ENCODE data around the gene HSPB8.

HSPB8 gene

DNA sequence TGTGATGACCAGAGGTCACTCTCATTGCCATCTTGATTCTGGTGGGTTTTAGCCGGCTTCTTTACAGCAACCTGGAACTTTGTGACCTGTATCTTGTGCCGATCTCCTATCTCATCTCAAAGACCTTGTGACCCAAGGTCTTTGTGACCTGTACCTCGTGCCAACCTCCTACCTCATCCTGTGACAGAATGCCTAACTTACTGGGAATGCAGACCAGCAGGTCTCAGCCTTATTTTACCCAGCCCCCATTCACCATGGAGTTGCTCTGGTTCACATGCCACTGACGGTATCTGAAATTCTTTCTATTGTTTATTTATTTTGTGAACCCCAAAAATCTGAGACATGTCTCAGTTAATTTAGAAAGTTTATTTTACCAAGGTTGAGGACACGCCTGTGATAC is 7.4 kb upstream of the HSPB8 start:
- DNase-seq (ENCODE audit: low read depth): no peak

DNA sequence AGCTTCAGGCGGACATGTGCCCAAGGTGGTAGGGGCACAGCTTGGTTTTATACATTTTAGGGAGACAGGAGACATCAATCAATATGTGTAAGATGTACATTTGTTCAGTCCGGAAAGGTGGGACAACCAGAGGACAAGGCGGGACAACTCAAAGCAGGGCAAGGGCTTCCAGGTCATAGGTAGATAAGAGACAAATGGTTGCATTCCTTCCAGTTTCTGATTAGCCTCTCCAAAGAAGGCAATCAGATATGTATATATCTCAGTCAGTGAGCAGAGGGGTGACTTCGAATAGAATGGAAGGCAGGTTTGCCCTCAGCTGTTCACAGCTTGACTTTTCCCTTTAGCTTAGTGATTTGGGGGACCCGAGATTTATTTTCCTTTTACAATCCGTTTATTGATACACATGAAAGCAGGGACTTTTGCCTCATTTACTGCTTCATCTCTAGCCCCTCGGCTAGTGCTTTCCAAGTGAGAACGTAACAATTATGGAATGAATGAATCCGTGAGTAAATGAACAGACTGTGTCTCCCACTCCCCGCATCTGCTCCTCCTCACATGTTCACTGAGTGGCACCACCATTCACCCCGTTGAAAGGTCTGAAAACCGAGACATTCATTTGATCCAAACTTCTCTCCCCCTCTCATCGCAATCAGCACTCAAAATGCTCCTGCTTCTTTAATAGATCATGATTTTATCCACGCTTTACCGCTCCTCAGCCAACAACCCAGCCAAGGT is 6.9 kb upstream of the HSPB8 start:
- DNase-seq (ENCODE audit: low read depth): no peak

DNA sequence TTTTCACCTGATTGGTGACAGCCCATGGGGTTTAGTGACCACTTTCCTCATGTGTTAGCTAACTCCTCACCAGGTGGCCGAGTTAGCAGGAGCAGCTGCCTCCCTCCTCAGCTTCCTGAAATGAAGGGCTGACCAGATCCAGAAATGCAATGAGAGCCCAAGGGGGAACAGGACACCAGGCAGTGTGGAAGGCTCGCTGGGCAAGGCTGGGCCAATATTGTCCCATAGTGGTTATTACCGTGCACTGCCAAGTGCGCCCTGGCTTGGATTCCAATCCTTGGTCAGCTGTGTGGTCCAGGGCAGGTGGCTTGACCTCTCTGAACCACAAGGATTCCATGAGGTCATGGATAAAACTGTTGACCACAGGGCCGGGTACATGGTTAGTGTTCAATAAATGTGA is 3.6 kb upstream of the HSPB8 start:
- DNase-seq (ENCODE audit: low read depth): no peak

GRCh38 chr12:119176267-119177055 is 2.3 kb upstream of the HSPB8 start:
- DNase-seq (ENCODE audit: low read depth): peak; percentile 63

DNA sequence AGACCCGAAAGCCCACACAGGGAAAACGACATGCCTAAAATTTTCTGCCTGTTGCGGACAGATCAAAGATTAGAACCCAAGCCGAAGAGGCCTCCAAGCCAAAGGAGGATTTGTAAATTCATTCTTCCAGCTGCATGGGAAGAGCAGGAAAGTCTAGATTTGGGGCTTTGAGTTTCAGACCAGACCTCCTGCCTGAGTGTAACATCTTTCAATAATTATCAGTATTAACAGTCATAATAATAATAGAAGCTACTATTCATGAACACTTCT is 1.7 kb upstream of the HSPB8 start:
- no peak for DNase-seq (ENCODE audit: low read depth)

- DNase-seq (ENCODE audit: low read depth): no peak
Observed at GRCh38 chr12:119177724-119178380, 879 bp upstream of the HSPB8 start.

DNA sequence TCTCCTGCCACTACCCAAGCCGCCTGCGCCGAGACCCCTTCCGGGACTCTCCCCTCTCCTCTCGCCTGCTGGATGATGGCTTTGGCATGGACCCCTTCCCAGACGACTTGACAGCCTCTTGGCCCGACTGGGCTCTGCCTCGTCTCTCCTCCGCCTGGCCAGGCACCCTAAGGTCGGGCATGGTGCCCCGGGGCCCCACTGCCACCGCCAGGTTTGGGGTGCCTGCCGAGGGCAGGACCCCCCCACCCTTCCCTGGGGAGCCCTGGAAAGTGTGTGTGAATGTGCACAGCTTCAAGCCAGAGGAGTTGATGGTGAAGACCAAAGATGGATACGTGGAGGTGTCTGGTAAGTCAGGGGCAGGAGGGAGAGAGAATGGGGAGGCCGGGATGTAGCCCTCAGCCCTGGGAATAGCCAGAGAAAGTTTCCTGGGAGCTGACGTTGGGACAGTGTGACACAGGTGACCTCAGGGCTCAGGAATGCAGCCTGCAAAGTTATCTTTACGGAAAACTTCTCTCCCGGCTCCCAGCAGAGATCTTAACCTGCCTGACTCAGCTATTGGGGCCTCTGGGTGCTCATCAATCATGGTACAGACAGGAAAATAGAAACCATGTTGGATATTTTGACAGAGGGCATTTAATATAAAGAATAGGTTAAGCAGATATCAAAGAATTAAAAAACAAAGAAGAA is 747 bp downstream of the HSPB8 start:
- DNase-seq (ENCODE audit: low read depth): peak; percentile 55

DNA sequence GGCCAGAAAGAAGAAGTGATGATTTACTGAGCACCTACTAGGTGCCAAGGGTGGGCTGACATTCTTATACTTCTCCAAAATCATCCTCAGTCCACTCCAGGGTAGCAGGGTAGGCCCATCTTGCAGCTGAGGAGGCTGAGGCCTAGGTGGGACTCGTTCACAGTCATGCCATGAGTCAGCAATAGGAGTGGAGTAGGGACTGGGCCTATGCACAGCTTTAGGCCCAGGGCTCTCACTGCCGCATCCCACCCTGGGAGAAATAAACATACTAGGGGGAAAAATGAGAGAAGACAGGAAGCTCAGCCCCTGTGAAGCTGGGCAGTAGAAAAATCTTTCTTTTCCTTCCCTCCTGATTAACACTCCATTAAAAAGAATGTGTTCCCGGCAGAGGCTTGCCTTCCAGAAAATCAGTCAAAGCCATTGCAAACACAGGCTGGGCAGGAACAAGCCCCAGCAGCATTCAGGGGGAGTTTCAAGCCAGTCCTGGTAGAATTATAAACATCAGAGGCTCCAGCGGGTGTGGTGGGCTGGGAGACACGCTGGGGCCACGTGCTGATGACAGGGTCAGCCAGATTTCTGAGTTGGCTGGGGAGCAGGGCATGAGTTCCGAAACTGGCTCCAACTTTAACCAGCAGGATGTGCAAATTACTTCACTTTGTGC is 1.8 kb downstream of the HSPB8 start:
- peak; percentile 15 for DNase-seq (ENCODE audit: low read depth)

- DNase-seq (ENCODE audit: low read depth): no peak
Observed at GRCh38 chr12:119181202-119181601, 2.5 kb downstream of the HSPB8 start.

DNA sequence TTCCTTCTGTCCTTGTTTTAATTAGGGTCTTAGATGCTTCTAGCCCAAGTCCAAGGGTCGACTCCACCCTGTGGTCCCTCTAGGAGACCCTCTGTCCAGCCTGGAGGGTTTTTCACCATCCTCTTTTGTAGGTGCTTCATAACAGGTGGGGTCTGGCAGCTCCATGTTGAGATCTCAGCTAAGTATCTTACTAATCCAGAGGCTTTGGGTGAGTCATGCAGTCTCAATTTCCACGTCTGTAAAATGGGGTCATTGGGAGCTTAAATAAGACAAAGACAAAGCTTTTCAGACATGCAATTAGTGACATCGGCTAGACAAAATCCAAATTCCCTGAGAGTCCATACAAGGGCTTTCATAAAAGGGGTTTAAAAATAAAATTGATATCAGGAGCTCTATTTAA is 3.2 kb downstream of the HSPB8 start:
- no peak for DNase-seq (ENCODE audit: low read depth)

DNA sequence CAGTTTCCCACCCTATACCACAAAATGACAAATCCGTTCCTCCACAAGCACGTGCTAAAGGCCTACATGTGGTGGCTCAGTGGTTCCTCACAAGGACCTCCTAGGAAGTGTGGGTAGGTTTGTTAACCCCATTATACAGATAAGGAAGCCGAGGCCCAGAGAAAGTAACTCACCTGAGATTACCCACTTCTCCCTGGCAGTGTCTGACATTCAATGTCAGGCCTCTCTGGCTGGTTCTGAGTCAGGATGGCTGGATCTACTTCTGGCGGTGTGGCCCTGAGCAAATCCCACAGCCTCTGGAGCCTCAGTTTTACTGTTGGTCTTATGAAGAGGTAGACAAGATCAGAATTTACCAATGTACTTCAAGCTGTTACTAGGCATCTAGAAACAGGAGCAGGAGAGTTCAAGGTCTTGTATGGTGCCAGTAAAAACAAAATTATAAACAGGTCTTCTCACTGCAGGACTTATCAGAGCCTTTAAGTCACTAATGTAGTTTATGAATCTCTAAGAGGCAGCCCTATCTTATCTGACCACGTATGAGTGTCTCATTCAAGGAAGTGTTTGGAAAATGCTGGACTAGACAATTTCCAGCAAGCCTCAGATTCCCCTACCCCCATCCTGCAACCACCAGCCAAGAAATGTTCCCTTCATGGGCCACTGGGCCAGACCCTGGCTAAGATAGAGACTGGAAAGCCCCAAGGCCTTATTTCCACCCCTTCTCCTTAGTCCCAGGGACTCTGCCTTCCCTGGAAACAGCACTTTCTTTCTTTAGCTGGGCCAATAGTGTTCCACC is 4.2 kb downstream of the HSPB8 start:
- DNase-seq (ENCODE audit: low read depth): no peak

DNA sequence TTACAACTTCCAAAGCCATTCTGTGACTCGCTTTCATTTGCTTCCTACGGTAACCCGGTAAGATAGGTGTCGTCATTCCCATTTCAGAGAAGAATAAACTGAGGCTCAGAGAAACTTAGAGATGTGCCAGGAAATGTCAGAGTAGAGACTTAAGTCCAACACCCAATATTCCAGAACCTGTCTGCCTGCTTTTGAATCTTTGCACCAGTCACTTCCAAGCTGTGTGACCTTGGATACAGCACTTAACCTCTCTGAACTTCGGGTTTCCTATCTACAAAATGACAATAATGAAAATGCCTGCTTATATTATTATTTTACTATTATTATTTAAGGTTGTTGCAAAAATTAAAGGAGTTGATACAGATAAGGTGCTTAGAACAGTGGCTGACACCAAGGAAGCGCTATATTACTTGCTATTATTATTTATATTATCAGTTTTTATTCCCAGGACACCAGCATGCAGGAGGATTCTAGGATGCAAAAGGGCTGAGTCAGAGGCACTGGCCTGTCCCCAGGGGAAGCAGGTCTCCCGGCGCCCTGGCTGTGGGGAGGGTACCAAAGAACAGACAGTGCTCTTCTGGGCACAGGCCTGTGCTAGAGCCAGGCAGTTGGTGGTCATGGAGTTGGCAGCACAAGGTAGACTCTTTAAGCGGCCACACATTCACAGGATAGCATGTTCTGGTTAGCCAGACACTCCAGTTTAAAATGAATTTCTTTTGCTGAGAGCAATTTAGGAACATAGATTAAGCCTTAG is 5.4 kb downstream of the HSPB8 start:
- DNase-seq (ENCODE audit: low read depth): no peak

DNA sequence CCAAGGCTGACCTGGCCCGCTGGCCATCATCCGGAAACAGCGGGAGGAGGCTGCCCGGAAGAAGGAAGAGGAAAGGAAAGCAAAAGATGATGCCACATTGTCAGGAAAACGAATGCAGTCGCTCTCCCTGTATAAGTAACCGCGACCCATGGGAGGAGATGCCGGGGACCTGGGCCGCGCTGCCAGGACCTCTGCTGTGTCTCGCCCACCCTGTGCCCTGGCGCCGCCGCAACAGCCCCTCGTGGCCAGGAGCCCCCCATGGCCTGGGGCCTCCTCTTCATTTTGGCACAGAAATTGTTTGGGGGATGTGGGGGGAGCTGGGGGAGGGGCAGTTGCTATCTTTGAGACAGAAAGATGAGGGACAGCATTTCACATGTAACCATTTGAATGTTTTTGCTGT is 16.5 kb downstream of the HSPB8 start:
- no peak for DNase-seq (ENCODE audit: low read depth)

- no peak for DNase-seq (ENCODE audit: low read depth)
Observed at GRCh38 chr12:119198440-119198839, 19.7 kb downstream of the HSPB8 start.

DNA sequence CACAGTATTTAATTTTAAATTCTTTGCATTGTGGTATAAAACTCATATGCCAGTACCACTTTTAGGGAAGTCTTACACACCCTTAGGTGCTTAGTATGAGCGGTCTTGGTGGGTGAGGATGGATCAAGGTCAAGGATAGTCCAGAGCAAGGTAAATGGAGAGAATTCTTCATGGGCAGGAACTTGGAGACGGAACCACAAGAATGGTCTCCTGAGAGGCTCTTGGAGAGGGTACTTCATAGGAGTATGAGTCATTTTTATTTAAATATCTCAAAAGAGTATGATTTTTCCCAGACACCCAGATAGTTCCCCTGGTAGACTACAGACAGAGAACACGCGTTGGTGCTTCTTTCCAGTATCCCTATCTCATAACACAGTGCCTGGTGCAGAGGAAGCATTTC is 21.9 kb downstream of the HSPB8 start:
- DNase-seq (ENCODE audit: low read depth): no peak

GRCh38 chr12:119201789-119202543 is 23.2 kb downstream of the HSPB8 start:
- DNase-seq (ENCODE audit: low read depth): no peak

DNA sequence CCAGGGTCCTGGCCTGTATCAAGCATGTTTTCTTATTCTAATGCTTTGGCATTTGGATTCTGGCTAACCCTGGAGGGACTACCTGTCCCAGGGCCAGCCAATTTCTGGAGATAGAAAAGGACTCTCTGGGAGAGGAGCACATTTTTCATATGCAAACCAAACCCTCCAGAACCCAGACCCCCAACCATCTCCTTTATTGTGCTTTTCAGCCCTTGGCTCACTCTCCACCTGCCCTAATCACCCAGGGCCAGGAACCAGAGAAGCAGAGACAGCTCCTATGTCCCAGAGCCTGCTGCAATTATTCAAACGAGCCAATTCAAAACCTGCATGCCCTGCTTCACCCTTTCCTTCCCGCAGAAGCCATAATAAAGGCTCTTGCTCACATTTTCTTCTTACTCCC is 23.8 kb downstream of the HSPB8 start:
- DNase-seq (ENCODE audit: low read depth): no peak

GRCh38 chr12:119204131-119204530 is 25.4 kb downstream of the HSPB8 start:
- DNase-seq (ENCODE audit: low read depth): no peak

GRCh38 chr12:119204671-119205285 is 26.0 kb downstream of the HSPB8 start:
- no peak for DNase-seq (ENCODE audit: low read depth)

Measured in ELR (cell line).